CD14-positive monocyte (primary cell): Measurements from ENCODE around the gene ANAPC4. TPM values are rescaled to one million over a fixed set of nuclear protein-coding genes. Genes with fewer than 3 reads are reported as not detected.

Experiments
- DNase-seq, 3 donors: peaks; one replicate each; pipeline ENCODE4 v3.0.0-alpha.2; 2011 to 2022
- H2AFZ ChIP-seq: 2 replicates; pipeline ENCODE4 v1.6.0; 2012; ENCODE audit warnings: mild to moderate bottlenecking, low read depth, low read length, inconsistent platforms; ENCODE audit not compliant: insufficient read depth, poor library complexity, severe bottlenecking
- H3K27ac ChIP-seq, 2 donors: 1 replicate in 1 of 2; 2 replicates in 1 of 2; pipeline ENCODE4 v1.5.1; 2012 to 2013; ENCODE audit warnings: low read length in 2 of 2, control low read depth in 1 of 2, inconsistent platforms in 1 of 2, low read depth in 1 of 2, mild to moderate bottlenecking in 1 of 2
- H3K27me3 ChIP-seq, 2 donors: one replicate each; pipeline versions ENCODE4 v1.6.0 to v1.6.1; 2011 to 2013; ENCODE audit warnings: low read length in 2 of 2; ENCODE audit not compliant: control insufficient read depth in 2 of 2, insufficient read depth in 2 of 2
- H3K36me3 ChIP-seq, 2 donors: replicated peaks in 1 of 2; 1 replicate in 1 of 2; 2 replicates in 1 of 2; pipeline versions ENCODE4 v1.5.1 to v1.6.1; 2012 to 2013; ENCODE audit warnings: low read length in 2 of 2, control low read depth in 1 of 2, inconsistent platforms in 1 of 2, mild to moderate bottlenecking in 1 of 2; ENCODE audit not compliant: insufficient read depth in 2 of 2, control insufficient read depth in 1 of 2
- H3K4me1 ChIP-seq, 2 donors: 1 replicate in 1 of 2; 2 replicates in 1 of 2; pipeline versions ENCODE4 v1.5.1 to v1.6.1; 2012 to 2013; ENCODE audit warnings: low read length in 2 of 2, control low read depth in 1 of 2, inconsistent platforms in 1 of 2, mild to moderate bottlenecking in 1 of 2, moderate library complexity in 1 of 2; ENCODE audit not compliant: insufficient read depth in 2 of 2, control insufficient read depth in 1 of 2
- H3K4me2 ChIP-seq: replicated peaks from 2 replicates; pipeline ENCODE3; 2012; ENCODE audit warnings: low read length, moderate library complexity, mild to moderate bottlenecking; ENCODE audit not compliant: poor library complexity, severe bottlenecking; ENCODE audit errors: extremely low read depth
- H3K4me3 ChIP-seq, 3 experiments: fragments of 200-600 bp in 1 of 3; sonication (generic) in 1 of 3; replicated peaks in 1 of 3; 1 replicate in 2 of 3; 2 replicates in 1 of 3; pipeline ENCODE4 v1.5.1; 2011 to 2013; ENCODE audit warnings: low read length in 3 of 3, mild to moderate bottlenecking in 3 of 3, control low read depth in 2 of 3, low read depth in 2 of 3, inconsistent platforms in 1 of 3, moderate library complexity in 1 of 3
- H3K79me2 ChIP-seq: 2 replicates; pipeline ENCODE4 v1.6.0; 2012; ENCODE audit warnings: mild to moderate bottlenecking, control low read depth, inconsistent platforms, low read length, moderate library complexity; ENCODE audit not compliant: insufficient read depth
- H3K9ac ChIP-seq: 2 replicates; pipeline ENCODE4 v1.6.0; 2017; ENCODE audit warnings: low read length, mild to moderate bottlenecking; ENCODE audit not compliant: insufficient read depth, poor library complexity, severe bottlenecking
- H3K9me3 ChIP-seq, 2 donors: replicated peaks in 1 of 2; 1 replicate in 1 of 2; 2 replicates in 1 of 2; pipeline versions ENCODE4 v1.5.1 to v1.6.1; 2012 to 2013; ENCODE audit warnings: low read length in 2 of 2, control low read depth in 1 of 2; ENCODE audit not compliant: control insufficient read depth in 1 of 2, insufficient read depth in 1 of 2
- H4K20me1 ChIP-seq: 2 replicates; pipeline ENCODE4 v1.6.0; 2012; ENCODE audit warnings: mild to moderate bottlenecking, low read length, control low read depth, moderate library complexity; ENCODE audit not compliant: insufficient read depth
- H3K27ac Mint-ChIP-seq, 7 donors: one replicate each; pipeline ENCODE4 v1.8.0; 2020; ENCODE audit warnings: mild to moderate bottlenecking in 7 of 7, mixed read lengths in 7 of 7, moderate library complexity in 6 of 7, inconsistent platforms in 2 of 7
- H3K27me3 Mint-ChIP-seq, 3 donors: one replicate each; pipeline ENCODE4 v1.8.0; 2021 to 2022; ENCODE audit warnings: low read depth in 3 of 3, mild to moderate bottlenecking in 3 of 3, mixed read lengths in 3 of 3, moderate library complexity in 3 of 3, inconsistent platforms in 1 of 3
- H3K36me3 Mint-ChIP-seq, 2 donors: one replicate each; pipeline ENCODE4 v1.8.0; 2020; ENCODE audit warnings: mixed read lengths in 2 of 2, inconsistent platforms in 1 of 2, mild to moderate bottlenecking in 1 of 2
- H3K4me1 Mint-ChIP-seq: one replicate; pipeline ENCODE4 v1.8.0; 2020; ENCODE audit warnings: mild to moderate bottlenecking, mixed read lengths
- H3K4me3 Mint-ChIP-seq, 2 donors: one replicate each; pipeline ENCODE4 v1.8.0; 2020; ENCODE audit warnings: mild to moderate bottlenecking in 2 of 2, mixed read lengths in 2 of 2, moderate library complexity in 1 of 2
- H3K9me3 Mint-ChIP-seq, 7 donors: one replicate each; pipeline ENCODE4 v1.8.0; 2020 to 2022; ENCODE audit warnings: mixed read lengths in 7 of 7, mild to moderate bottlenecking in 6 of 7, moderate library complexity in 6 of 7, inconsistent platforms in 2 of 7
- WGBS: methylation state at CpG from one replicate; pipeline ENCODE4 v1.1.5; 2013; ENCODE audit warnings: missing lambda C conversion rate; ENCODE audit not compliant: insufficient coverage; 5-methylcytosine and 5-hydroxymethylcytosine counted together
- intact Hi-C, 2 donors: fragments of 100-400 bp; cut with micrococcal nuclease; formaldehyde crosslinking; loops; one replicate each; pipeline versions ENCODE4 v1.15.0 to v1.15.1; 2023
- polyA plus RNA-seq, 3 donors: library from polyadenylated mRNA; depleted of rRNA in 1 of 3; unstranded in 2 of 3; stranded (reverse) in 1 of 3; fragments of 300-500 nt in 2 of 3; fragments of >200 nt in 1 of 3; fragmentation: Illumina TruSeq in 2 of 3; gene quantifications; 1 replicate in 2 of 3; 2 replicates in 1 of 3; pipeline ENCODE4 v1.2.3, GENCODE V29; 2012 to 2021
- TF ChIP-seq, protein P1 (sequence below): fragments of 200-600 bp; IDR thresholded peaks from one replicate; pipeline ENCODE4 v1.8.0; 2022; ENCODE audit warnings: antibody characterized with exemption, mild to moderate bottlenecking

Gene ANAPC4
- polyA plus RNA-seq, 3 donors = 12.7 to 22.9 (median 15.1) TPM

GRCh38 chr4:25410820-25411529 is 33.9 kb downstream of the ANAPC4 start:
- Histone ChIP-seq H2AFZ (no peak overlapping the region), H4K20me1 (no peaks in the 10 kb centered on the region), H3K4me2 (no peak overlapping the region), H3K79me2 (no peaks in the 10 kb centered on the region), H3K36me3 (peaks cover 89 to 97% of the 10 kb centered on the region in 2 donors), H3K27ac (no peak overlapping the region), H3K4me1 (no peaks in the 10 kb centered on the region), H3K27me3 (no peaks in the 10 kb centered on the region), H3K9me3 (no peaks in the 10 kb centered on the region), H3K9ac (no peak overlapping the region), H3K4me3 (no peak overlapping the region)
- 100% methylated on average over 2 of the region's 4 CpGs for WGBS
- no peak overlapping the region for H3K4me3 Mint-ChIP-seq
- intact Hi-C loops = no loop called here
- DNase-seq = no peak
- no peaks in the 10 kb centered on the region for H3K4me1 Mint-ChIP-seq
- TF ChIP-seq, protein P1, sequence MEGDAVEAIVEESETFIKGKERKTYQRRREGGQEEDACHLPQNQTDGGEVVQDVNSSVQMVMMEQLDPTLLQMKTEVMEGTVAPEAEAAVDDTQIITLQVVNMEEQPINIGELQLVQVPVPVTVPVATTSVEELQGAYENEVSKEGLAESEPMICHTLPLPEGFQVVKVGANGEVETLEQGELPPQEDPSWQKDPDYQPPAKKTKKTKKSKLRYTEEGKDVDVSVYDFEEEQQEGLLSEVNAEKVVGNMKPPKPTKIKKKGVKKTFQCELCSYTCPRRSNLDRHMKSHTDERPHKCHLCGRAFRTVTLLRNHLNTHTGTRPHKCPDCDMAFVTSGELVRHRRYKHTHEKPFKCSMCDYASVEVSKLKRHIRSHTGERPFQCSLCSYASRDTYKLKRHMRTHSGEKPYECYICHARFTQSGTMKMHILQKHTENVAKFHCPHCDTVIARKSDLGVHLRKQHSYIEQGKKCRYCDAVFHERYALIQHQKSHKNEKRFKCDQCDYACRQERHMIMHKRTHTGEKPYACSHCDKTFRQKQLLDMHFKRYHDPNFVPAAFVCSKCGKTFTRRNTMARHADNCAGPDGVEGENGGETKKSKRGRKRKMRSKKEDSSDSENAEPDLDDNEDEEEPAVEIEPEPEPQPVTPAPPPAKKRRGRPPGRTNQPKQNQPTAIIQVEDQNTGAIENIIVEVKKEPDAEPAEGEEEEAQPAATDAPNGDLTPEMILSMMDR = no peak
- H3K27ac Mint-ChIP-seq = no peak overlapping the region
- no peaks in the 10 kb centered on the region for H3K27me3 Mint-ChIP-seq
- peaks cover 85 to 90% of the 10 kb centered on the region in 2 donors for H3K36me3 Mint-ChIP-seq
- H3K9me3 Mint-ChIP-seq = no peaks in the 10 kb centered on the region

GRCh38 chr4:25413261-25413660 is 36.2 kb downstream of the ANAPC4 start:
- no peak overlapping the region for H3K4me3 ChIP-seq
- no CpG with 5 or more reads among the region's 3 CpGs for WGBS
- intact Hi-C loops = no loop called here
- H2AFZ ChIP-seq = no peak overlapping the region
- Mint-ChIP-seq H3K27me3 (no peaks in the 10 kb centered on the region), H3K9me3 (no peaks in the 10 kb centered on the region), H3K36me3 (peaks cover 87 to 89% of the 10 kb centered on the region in 2 donors), H3K4me3 (no peak overlapping the region), H3K4me1 (no peaks in the 10 kb centered on the region), H3K27ac (no peak overlapping the region)
- TF ChIP-seq, protein P1 = no peak
- no peak overlapping the region for H3K9ac ChIP-seq
- no peaks in the 10 kb centered on the region for H3K9me3 ChIP-seq
- H4K20me1 ChIP-seq = no peaks in the 10 kb centered on the region
- peaks cover 93 to 100% of the 10 kb centered on the region in 2 donors for H3K36me3 ChIP-seq
- DNase-seq = no peak
- H3K27ac ChIP-seq = no peak overlapping the region
- no peaks in the 10 kb centered on the region for H3K79me2 ChIP-seq
- H3K27me3 ChIP-seq = no peaks in the 10 kb centered on the region
- H3K4me2 ChIP-seq = no peak overlapping the region
- no peaks in the 10 kb centered on the region for H3K4me1 ChIP-seq
